ENCODE data around the gene LRRC28.

DNA sequence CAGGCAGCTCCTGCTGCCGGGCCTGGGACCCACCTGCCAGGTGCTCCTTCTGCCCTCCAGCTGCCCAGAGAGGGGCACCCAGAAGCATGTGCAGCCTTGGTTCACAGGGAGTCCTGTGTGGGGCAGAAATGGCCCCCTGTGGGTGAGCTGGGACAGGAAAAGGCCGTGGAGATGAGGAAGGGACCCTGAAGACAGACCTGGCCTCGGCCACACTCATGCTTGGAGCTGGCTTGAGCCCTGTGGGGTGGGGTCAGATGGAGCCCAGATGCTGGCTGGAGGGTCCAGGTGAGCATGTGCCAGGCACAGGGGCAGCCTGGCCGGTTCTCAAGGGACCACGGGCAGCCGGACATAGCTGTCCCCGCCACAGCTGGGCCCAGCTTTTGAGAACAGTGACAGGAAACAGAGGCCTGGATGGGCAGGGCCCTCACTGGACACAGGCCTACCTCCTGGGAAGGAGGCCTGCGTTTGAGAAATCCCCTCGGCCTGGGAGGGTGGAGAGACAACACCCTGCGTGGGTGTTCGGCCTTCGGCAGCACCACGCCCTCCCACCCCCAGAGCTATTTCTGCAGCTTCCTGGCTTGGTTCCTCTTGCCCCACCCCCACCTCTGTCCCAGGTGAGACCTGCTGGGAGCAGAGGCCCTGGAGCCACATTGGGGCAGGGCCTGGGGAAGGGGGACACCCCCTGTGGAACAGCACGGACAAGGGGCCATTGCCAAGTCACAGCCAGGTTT is 181.9 kb downstream of the LRRC28 start:
- TF ChIP-seq POLR2A (IDR thresholded peaks at IDR 0.05) (no peak), POLR2AphosphoS5 (IDR thresholded peaks at IDR 0.05) (no peak)
- TF ChIP-seq, protein P1, sequence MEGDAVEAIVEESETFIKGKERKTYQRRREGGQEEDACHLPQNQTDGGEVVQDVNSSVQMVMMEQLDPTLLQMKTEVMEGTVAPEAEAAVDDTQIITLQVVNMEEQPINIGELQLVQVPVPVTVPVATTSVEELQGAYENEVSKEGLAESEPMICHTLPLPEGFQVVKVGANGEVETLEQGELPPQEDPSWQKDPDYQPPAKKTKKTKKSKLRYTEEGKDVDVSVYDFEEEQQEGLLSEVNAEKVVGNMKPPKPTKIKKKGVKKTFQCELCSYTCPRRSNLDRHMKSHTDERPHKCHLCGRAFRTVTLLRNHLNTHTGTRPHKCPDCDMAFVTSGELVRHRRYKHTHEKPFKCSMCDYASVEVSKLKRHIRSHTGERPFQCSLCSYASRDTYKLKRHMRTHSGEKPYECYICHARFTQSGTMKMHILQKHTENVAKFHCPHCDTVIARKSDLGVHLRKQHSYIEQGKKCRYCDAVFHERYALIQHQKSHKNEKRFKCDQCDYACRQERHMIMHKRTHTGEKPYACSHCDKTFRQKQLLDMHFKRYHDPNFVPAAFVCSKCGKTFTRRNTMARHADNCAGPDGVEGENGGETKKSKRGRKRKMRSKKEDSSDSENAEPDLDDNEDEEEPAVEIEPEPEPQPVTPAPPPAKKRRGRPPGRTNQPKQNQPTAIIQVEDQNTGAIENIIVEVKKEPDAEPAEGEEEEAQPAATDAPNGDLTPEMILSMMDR (IDR thresholded peaks at IDR 0.05) = no peak

Measured in breast epithelium (tissue), 3 donors.